MCF 10A (cell line): Measurements from ENCODE around the gene TBC1D14. TPM values are rescaled to one million over a fixed set of nuclear protein-coding genes. Genes with fewer than 3 reads are reported as not detected.

Experiments
- BruUV-seq: library from RNA; stranded (reverse); fragments of 400-500 nt; replicated peaks from 2 replicates; lab custom pipeline; 2021; lab: Mats Ljungman, UMichigan
- CTCF ChIA-PET: fragments of 300-600 bp; sonication (Branson Sonifier 250); formaldehyde crosslinking; extraction: SDS; loops from one replicate; lab custom pipeline; 2021; ENCODE audit warnings: antibody characterized with exemption, inconsistent platforms; lab: Yijun Ruan, JAX
- POLR2A ChIA-PET: fragments of 300-600, 350-650 bp; sonication (Branson Sonifier 250); formaldehyde crosslinking; extraction: SDS; loops from one replicate; lab custom pipeline; 2020; ENCODE audit warnings: antibody characterized with exemption, inconsistent platforms; lab: Yijun Ruan, JAX
- DNase-seq: peaks from one replicate; pipeline ENCODE4 v3.0.0-alpha.2; 2018; ENCODE audit not compliant: unreplicated experiment
- H3K27ac Mint-ChIP-seq: one replicate; pipeline ENCODE4 v1.8.0; 2022; ENCODE audit warnings: mild to moderate bottlenecking, low read depth, mixed read lengths; ENCODE audit not compliant: unreplicated experiment
- H3K27me3 Mint-ChIP-seq: one replicate; pipeline ENCODE4 v1.8.0; 2022; ENCODE audit warnings: mixed read lengths; ENCODE audit not compliant: insufficient read depth, unreplicated experiment
- H3K36me3 Mint-ChIP-seq: one replicate; pipeline ENCODE4 v1.8.0; 2022; ENCODE audit warnings: mild to moderate bottlenecking, moderate library complexity, mixed read lengths; ENCODE audit not compliant: insufficient read depth, unreplicated experiment
- H3K4me1 Mint-ChIP-seq: one replicate; pipeline ENCODE4 v1.8.0; 2022; ENCODE audit warnings: mixed read lengths; ENCODE audit not compliant: insufficient read depth, unreplicated experiment
- H3K4me3 Mint-ChIP-seq: one replicate; pipeline ENCODE4 v1.8.0; 2022; ENCODE audit warnings: mild to moderate bottlenecking, moderate library complexity, mixed read lengths; ENCODE audit not compliant: unreplicated experiment
- H3K9me3 Mint-ChIP-seq: one replicate; pipeline ENCODE4 v1.8.0; 2022; ENCODE audit warnings: mixed read lengths; ENCODE audit not compliant: unreplicated experiment
- intact Hi-C: fragments of 100-400 bp; cut with micrococcal nuclease; formaldehyde crosslinking; loops from 2 replicates; pipeline ENCODE4 v1.14.1; 2022
- total RNA-seq: library from RNA; stranded (reverse); gene quantifications from 2 replicates; pipeline ENCODE4 v1.2.3, GENCODE V29; 2022
- TF ChIP-seq, protein P1 (sequence below): fragments of 200-600 bp; IDR thresholded peaks from one replicate; pipeline ENCODE4 v1.8.0; 2022; ENCODE audit warnings: antibody characterized with exemption, mild to moderate bottlenecking; ENCODE audit not compliant: unreplicated experiment

TBC1D14 gene
- total RNA-seq, 1 experiment from 2014 or later, result 55.1 TPM

DNA sequence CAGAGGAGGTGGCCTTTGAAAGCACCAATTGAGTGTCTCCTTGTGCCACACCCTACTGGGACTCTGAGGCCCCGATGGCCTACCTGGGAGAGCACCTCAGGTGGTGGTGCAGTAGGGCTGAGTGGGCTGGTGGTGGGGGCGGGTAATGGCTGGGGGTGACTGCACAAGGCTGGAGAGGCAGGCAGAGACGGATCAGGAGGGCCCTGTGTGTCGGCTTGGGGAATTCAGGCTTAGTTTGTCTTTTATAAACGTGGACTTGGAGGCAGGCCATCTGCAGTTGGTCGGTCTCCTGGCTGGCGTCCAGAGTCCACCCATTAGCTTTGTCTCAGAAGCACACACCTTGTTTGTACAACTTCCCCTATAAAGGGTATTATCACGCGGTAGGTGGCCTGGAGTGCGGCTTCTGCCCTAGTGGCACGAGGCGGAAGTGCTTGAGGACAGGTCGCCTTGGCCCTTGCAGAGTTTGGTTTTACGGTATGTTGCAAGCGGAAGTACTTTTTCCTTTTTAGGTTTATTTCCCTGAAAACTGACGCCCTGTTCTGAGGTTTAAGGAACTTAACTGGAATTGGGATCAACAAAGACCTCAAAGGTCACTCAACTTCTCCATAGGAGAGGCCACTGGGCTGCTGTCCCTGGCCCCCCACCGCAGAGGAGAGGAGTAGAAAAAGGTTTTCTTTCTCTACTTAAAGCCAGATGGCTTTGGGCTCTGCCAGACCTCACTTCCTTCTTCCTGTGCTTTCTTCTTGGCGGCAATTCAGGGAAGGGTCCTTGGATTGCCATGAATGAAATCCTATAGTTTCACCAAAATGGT is 8.0 kb downstream of the TBC1D14 start:
- H3K36me3 Mint-ChIP-seq, result peaks cover 4% of the 10 kb centered on the region
- CTCF ChIA-PET, result interaction anchor here (0.6 to 1.0 kb wide), 3 partner anchors 66 to 126 kb away, joined by 3 to 8 read pairs (median 4); no protein-coding TSS in a partner anchor
- no peaks in the 10 kb centered on the region for H3K9me3 Mint-ChIP-seq
- TF ChIP-seq, protein P1, sequence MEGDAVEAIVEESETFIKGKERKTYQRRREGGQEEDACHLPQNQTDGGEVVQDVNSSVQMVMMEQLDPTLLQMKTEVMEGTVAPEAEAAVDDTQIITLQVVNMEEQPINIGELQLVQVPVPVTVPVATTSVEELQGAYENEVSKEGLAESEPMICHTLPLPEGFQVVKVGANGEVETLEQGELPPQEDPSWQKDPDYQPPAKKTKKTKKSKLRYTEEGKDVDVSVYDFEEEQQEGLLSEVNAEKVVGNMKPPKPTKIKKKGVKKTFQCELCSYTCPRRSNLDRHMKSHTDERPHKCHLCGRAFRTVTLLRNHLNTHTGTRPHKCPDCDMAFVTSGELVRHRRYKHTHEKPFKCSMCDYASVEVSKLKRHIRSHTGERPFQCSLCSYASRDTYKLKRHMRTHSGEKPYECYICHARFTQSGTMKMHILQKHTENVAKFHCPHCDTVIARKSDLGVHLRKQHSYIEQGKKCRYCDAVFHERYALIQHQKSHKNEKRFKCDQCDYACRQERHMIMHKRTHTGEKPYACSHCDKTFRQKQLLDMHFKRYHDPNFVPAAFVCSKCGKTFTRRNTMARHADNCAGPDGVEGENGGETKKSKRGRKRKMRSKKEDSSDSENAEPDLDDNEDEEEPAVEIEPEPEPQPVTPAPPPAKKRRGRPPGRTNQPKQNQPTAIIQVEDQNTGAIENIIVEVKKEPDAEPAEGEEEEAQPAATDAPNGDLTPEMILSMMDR, result no peak
- H3K4me3 Mint-ChIP-seq, result no peak overlapping the region
- H3K27me3 Mint-ChIP-seq, result no peaks in the 10 kb centered on the region
- peaks cover 17% of the 10 kb centered on the region for H3K4me1 Mint-ChIP-seq
- BruUV-seq, result no TSS peak
- DNase-seq, result peak; percentile 60
- no peak overlapping the region for H3K27ac Mint-ChIP-seq
- POLR2A ChIA-PET, result interaction anchor here (0.6 to 0.8 kb wide), 3 partner anchors 10 to 202 kb away, joined by 3 read pairs; partner anchors contain the start of gene BLOC1S4
- intact Hi-C loops, result no loop called here

DNA sequence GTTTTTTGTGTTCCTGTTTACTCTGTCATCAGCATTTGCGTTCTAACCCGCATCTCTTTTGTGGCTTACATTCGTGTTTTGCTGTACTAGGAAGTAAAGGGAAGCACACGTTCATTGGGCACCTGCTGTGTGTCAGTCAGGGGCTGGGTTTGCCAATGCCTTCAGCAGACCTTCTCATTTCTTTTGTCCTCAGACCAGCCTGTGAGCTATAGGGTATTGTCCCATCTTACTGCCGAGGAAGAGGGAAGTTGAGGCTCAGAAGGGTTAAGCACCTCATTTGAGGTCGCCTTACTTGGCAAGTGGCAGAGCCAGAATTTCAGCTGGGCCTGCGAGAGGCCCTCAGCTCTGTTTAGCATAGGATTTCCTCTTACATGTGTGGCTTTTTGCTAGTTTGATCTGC is 8.7 kb downstream of the TBC1D14 start:
- intact Hi-C loops, result no loop called here
- Mint-ChIP-seq H3K9me3 (no peaks in the 10 kb centered on the region), H3K27me3 (no peaks in the 10 kb centered on the region), H3K4me3 (no peak overlapping the region), H3K27ac (no peak overlapping the region), H3K36me3 (peaks cover 5% of the 10 kb centered on the region), H3K4me1 (peaks cover 17% of the 10 kb centered on the region)
- TF ChIP-seq, protein P1, result no peak
- no TSS peak for BruUV-seq
- no peak for DNase-seq
- ChIA-PET CTCF (interaction anchor here (0.6 to 0.7 kb wide), 2 partner anchors 89 to 148 kb away, joined by 3 read pairs; no protein-coding TSS in a partner anchor), POLR2A (interaction anchor here (0.6 kb wide), 2 partner anchors 36 to 121 kb away, joined by 3 read pairs; no protein-coding TSS in a partner anchor)

DNA sequence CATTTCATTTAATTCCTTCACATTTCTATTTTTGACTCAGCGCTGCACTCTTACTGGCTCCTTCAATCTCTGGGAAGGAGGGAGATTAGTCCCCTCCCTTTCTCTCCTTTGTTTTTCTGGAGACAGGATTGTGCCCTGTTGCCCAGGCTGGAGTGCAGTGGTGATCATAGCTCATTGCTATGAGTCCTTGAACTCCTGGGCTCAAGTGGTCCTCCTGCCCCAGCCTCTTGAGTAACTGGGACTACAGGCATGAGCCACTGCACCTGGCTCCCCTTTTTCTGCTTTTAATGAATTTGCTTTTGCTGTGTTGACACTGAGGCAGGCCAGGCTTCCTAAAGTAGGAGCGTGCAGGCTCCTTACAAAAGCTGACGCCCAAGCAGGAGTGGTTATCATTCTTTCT is 10.5 kb downstream of the TBC1D14 start:
- Mint-ChIP-seq H3K4me3 (no peak overlapping the region), H3K36me3 (peaks cover 21% of the 10 kb centered on the region), H3K27ac (no peak overlapping the region), H3K4me1 (peaks cover 17% of the 10 kb centered on the region), H3K27me3 (no peaks in the 10 kb centered on the region), H3K9me3 (no peaks in the 10 kb centered on the region)
- intact Hi-C loops, result no loop called here
- no TSS peak for BruUV-seq
- ChIA-PET POLR2A (interaction anchor here (1.5 kb wide), 1 partner anchor 148 kb away, joined by 5 read pairs; the partner anchor contains the start of gene GRPEL1), CTCF (interaction anchor here (0.7 to 1.4 kb wide), 3 partner anchors 10 to 1032 kb away, joined by 3 to 5 read pairs (median 3); partner anchors contain the start of gene TBC1D14)
- TF ChIP-seq, protein P1, result no peak
- no peak for DNase-seq

DNA sequence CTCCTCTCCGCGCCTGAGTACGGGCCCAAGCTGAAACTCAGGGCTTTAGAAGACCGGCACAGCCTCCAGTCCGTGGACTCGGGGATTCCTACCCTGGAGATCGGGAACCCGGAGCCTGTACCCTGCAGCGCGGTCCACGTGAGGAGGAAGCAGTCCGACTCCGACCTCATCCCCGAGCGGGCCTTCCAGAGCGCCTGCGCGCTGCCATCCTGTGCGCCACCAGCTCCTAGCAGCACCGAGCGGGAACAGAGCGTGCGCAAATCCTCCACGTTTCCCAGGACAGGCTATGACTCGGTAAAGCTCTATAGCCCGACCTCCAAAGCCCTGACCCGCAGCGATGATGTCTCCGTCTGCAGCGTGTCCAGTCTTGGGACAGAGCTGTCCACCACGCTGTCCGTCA is 13.9 kb downstream of the TBC1D14 start:
- Mint-ChIP-seq H3K4me1 (no peaks in the 10 kb centered on the region), H3K9me3 (no peaks in the 10 kb centered on the region), H3K36me3 (peaks cover 38% of the 10 kb centered on the region), H3K4me3 (no peak overlapping the region), H3K27me3 (no peaks in the 10 kb centered on the region), H3K27ac (no peak overlapping the region)
- BruUV-seq, result TSS peak; percentile 57
- TF ChIP-seq, protein P1, result no peak
- no peak for DNase-seq
- ChIA-PET POLR2A (interaction anchor here (0.6 to 0.7 kb wide), 2 partner anchors 12 to 22 kb away, joined by 3 to 5 read pairs; no protein-coding TSS in a partner anchor), CTCF (no interaction called here)
- intact Hi-C loops, result no loop called here
